Measurements from ENCODE around the gene ARRDC1. TPM values are rescaled to one million over a fixed set of nuclear protein-coding genes. Genes with fewer than 3 reads are reported as not detected.
"Not testable (repeated sequence)": the region's sequence is repeated elsewhere in the genome, so short reads cannot be mapped to it uniquely, and the experiment has no call there.

Gene ARRDC1
- 10 to 100 TPM; 31.2 to 35.1 TPM for total RNA-seq

DNA sequence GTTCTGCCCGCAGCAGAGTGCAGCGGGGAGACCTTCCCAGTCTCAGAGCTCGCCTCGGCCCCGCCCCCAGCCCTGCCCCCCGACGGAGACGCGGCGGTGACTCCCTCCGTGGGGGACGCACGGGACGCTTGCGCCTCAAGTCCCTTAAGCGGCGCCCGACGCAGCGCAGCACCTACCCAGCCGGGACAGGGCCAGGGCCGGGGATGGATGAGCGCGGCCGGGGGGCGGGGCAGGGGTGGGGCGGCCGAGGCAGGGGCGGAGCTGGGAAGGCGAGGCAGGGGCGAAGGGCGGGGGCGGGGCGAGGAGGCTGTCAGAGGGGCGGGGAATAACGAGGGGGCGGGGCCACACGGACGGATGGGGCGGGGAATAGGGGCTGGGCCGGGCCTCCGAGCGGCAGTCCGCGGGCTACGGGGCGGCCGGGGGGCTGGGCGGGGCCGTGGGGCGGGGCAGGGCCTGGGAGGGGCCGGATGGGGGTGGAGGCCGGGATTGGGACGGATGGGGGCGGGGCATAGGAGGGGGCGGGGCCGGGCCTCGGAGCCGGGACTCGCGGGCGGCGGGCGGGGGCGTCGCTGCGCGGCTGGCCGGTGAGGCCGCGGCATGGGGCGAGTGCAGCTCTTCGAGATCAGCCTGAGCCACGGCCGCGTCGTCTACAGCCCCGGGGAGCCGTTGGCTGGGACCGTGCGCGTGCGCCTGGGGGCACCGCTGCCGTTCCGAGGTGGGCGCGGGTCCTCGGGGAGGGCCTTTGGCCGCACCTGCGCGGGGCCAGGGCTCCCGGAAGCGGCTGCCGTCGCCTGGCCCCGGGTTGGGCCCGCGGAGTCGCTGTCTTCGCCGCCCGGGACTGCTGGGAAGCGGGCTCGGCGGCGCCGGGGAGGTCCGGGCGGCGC, at the start of gene ARRDC1:
ARRDC1 (plus strand) TSS at position 566 of the 884 bp plus-strand sequence; CDS start at position 598, 32 bp downstream.
- POLR2A ChIA-PET = interaction anchor here (0.6 to 0.9 kb wide), 4 partner anchors 11 to 519 kb away, joined by 3 to 5 read pairs (median 4); partner anchors contain the start of genes EHMT1 and ZMYND19
- CTCF ChIA-PET = interaction anchor here (1.2 kb wide), 1 partner anchor 23 kb away, joined by 3 read pairs; no protein-coding TSS in a partner anchor

GRCh38 chr9:137556069-137556838, 49.2 kb upstream of the ARRDC1 start:
- ChIA-PET CTCF (no interaction called here), POLR2A (no interaction called here)

DNA sequence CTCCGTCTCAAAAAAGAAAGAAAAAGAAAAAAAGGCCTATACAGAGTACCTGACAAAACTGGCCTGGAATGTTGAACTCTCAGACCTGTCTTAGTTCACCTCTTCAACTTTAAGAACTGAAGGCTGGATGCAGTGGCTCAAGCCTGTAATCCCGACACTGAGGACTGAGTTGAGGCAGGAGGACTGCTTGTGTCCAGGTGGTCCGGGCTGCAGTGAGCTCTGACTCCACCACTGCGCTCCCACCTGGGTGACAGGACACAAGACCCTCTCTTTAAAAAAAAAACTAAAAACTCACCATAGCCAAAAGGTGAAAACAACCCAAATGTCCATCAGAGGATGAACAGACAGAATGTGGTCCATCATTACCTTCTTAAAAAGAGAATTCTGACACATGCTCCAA, 47.4 kb upstream of the ARRDC1 start:
- CTCF ChIA-PET = no interaction called here
- POLR2A ChIA-PET = no interaction called here

DNA sequence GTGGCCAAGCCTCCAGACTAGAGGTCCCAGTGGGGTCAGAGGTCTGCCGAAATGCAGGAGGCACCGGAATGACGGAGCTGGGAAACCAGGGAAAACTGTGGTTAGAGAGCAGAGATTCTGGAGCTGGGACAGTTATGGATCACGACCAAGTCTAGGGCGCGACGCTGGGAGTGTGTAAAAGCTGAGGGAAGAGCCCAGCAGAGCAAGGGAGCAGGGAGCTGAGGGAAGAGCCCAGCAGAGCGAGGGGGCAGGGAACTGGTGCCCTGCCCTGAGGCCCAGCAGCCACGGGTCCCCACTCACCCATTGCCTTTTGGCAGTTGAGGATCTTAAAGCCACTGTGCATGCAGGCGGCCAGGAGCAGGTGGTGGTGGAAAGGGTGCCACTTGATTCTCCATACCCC, 41.4 kb upstream of the ARRDC1 start:
- CTCF ChIA-PET = no interaction called here
- POLR2A ChIA-PET = no interaction called here

DNA sequence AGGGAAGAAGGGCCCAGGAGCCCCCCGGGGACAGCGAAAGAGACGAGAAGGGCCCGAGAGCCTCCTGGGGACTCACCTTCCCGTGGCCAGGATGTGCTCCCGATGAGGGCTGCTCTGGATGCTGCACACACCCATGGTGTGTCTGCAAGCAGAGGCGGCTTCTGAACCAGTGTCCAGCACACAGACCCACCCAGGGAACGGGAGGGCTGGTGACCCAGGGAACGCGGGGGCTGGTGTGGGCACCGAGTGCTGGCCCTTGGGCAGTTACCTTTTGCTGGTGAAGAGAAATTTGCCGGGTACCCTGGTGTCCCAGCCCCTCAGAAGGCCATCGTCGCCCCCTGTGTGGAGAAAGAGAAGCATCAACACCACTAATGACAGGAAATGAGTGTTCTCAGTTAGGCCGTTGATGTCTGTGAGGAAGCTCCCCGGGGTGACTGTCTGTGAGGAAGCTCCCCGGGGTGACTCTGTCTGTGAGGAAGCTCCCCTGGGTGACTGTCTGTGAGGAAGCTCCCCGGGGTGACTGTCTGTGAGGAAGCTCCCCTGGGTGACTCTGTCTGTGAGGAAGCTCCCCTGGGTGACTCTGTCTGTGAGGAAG, 40.6 kb upstream of the ARRDC1 start:
- ChIA-PET POLR2A (no interaction called here), CTCF (no interaction called here)

- POLR2A ChIA-PET = not testable (repeated sequence)
Measured at GRCh38 chr9:137568445-137568844, 37.0 kb upstream of the ARRDC1 start.

DNA sequence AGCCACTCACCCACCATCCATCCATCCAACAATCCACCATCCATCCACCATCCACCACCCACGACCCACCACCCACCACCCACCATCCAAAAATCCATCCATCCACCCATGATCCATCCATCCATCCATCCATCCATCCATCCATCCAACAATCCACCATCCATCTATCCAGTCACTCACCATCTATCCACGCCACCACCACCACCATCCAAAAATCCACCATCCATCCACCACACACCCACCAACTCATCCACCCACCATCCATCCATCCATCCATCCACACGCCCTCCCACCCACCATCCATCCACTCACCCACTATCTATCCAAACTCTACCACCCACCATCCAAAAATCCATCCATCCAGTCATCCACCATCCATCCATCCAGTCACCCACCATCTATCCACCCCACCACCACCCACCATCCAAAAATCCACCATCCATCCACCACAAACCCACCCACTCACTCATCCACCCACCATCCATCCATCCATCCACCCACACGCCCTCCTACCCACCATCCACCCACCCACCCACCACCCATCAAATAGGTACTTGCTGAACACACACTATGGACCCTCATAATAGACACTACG, 35.8 kb upstream of the ARRDC1 start:
- CTCF ChIA-PET = interaction anchor here (1.3 kb wide), 1 partner anchor 9 kb away, joined by 3 read pairs; the partner anchor contains the start of gene DPH7
- POLR2A ChIA-PET = no interaction called here

More at GRCh38 chr9:137568445-137568844, 37.0 kb upstream of the ARRDC1 start:
- CTCF ChIA-PET = not testable (repeated sequence)

DNA sequence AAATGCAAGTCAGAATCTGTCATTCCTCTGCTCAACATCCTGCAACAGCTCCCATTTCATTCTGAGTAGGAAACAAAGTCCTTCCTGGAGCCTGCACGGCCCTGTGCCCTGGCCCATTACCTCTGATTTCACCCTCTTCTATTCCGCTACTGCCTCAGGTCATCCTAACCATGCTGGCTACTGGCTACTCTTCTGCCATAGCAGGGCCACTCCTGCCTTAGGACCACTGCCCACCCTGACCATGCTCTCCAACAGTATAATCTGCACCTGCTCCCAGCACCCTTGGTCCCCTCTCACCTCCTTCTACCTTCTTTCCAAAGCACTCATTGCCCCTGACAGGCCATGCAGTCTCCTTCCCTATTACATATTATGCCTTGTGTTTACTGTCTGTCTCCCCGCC, 34.9 kb upstream of the ARRDC1 start:
- CTCF ChIA-PET = interaction anchor here (1.3 kb wide), 1 partner anchor 9 kb away, joined by 3 read pairs; the partner anchor contains the start of gene DPH7
- POLR2A ChIA-PET = no interaction called here

GRCh38 chr9:137574192-137574591, 31.3 kb upstream of the ARRDC1 start:
- ChIA-PET CTCF (interaction anchor here (0.6 to 1.4 kb wide), 2 partner anchors 17 to 373 kb away, joined by 3 to 5 read pairs; no protein-coding TSS in a partner anchor), POLR2A (no interaction called here)

GRCh38 chr9:137575364-137575715, 30.1 kb upstream of the ARRDC1 start:
- POLR2A ChIA-PET = interaction anchor here (0.6 kb wide), 1 partner anchor 25 kb away, joined by 3 read pairs; no protein-coding TSS in a partner anchor
- CTCF ChIA-PET = no interaction called here

DNA sequence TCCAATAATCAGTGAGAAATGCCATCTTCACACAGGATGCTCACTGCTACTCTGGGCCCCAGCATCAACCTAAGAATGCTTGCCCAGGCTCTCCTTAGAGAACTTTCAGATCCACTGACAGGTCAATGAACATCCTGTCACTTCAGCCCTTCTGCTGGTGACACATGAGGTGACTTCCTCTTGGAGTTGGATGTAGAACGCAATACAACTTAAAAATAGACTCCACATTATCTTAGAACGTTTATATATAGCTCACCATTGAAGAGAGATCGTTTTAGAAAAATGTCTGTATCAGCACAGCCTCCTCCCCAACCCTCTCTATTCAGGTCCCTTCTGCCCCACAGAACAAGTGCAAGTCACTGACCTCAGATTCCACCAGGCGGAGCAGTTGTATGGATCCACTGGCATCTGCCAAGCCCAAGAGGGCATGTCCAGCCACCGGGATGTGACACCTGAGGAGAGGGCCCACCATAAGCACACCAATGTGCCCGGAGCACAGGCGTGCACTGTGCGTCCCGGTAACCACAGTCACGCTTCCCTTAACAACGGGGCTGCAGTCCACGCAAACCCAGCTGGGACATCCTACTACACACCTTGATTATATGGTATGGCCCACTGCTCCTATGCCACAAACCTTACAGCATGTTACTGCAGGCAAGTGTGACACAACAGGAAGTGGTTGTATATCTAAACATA, 29.6 kb upstream of the ARRDC1 start:
- CTCF ChIA-PET = interaction anchor here (0.7 to 1.2 kb wide), 2 partner anchors 13 to 1641 kb away, joined by 3 read pairs; no protein-coding TSS in a partner anchor
- POLR2A ChIA-PET = interaction anchor here (1.3 kb wide), 1 partner anchor 24 kb away, joined by 9 read pairs; the partner anchor contains the start of gene MRPL41

GRCh38 chr9:137578518-137579258, 26.8 kb upstream of the ARRDC1 start, which contains the start of gene DPH7:
TSS of gene DPH7 (minus strand) at chr9:137578925. CDS start at chr9:137578777, 148 bp downstream.
- POLR2A ChIA-PET = interaction anchor here (0.5 to 1.6 kb wide), 4 partner anchors 10 to 40 kb away, joined by 4 to 8 read pairs (median 6); partner anchors contain the start of genes EHMT1 and ZMYND19
- CTCF ChIA-PET = interaction anchor here (0.7 to 1.5 kb wide), 11 partner anchors 8 to 94 kb away, joined by 3 to 8 read pairs (median 3); no protein-coding TSS in a partner anchor

DNA sequence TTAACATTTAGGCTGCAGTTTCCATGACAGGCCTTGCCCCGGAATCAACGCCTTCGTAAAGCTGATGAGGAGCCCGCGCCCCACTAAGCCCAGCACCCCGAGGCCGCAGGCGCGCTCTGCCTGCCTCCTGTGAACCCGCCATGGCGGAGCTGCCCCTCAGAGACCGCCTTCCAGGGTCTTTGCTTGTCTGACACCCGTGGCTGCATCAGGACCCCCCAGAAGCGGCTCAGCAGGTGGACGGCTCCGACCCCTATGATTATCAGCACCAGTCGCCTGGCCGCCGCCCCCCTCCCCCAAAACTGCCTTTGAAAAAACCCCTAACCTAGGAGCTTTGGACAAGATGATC, 26.3 kb upstream of the ARRDC1 start:
- ChIA-PET POLR2A (interaction anchor here (1.2 to 1.6 kb wide), 3 partner anchors 9 to 39 kb away, joined by 5 to 8 read pairs (median 6); partner anchors contain the start of genes EHMT1 and ZMYND19), CTCF (interaction anchor here (0.7 to 1.5 kb wide), 9 partner anchors 9 to 157 kb away, joined by 3 to 8 read pairs (median 3); no protein-coding TSS in a partner anchor)

GRCh38 chr9:137580209-137580953, 25.1 kb upstream of the ARRDC1 start:
- POLR2A ChIA-PET = interaction anchor here (1.0 to 1.2 kb wide), 3 partner anchors 10 to 38 kb away, joined by 3 to 8 read pairs (median 6); partner anchors contain the start of genes EHMT1 and ZMYND19
- CTCF ChIA-PET = interaction anchor here (0.7 to 0.9 kb wide), 2 partner anchors 8 to 50 kb away, joined by 3 to 5 read pairs; no protein-coding TSS in a partner anchor

GRCh38 chr9:137580954-137581322, 24.5 kb upstream of the ARRDC1 start:
- POLR2A ChIA-PET = interaction anchor here (1.0 kb wide), 1 partner anchor 10 kb away, joined by 3 read pairs; the partner anchor contains the start of gene ZMYND19
- CTCF ChIA-PET = no interaction called here

GRCh38 chr9:137581361-137582285, 23.9 kb upstream of the ARRDC1 start:
- CTCF ChIA-PET = no interaction called here
- POLR2A ChIA-PET = no interaction called here

All from activated CD8-positive, alpha-beta memory T cell treated with anti-CD3 and anti-CD28 coated beads for 36 hours (primary cell).